ENCODE data around the gene RSU1.

RSU1 gene

GRCh38 chr10:16822027-16822426 lies 4.8 kb upstream of the RSU1 start:
- no peak for DNase-seq (ENCODE audit: low read depth)

GRCh38 chr10:16820421-16820820 lies 3.2 kb upstream of the RSU1 start:
- no peak for DNase-seq (ENCODE audit: low read depth)

- DNase-seq (ENCODE audit: low read depth): no peak
Observed at GRCh38 chr10:16820018-16820417, 2.8 kb upstream of the RSU1 start.

- DNase-seq (ENCODE audit: low read depth): no peak
Observed at GRCh38 chr10:16819436-16819835, 2.2 kb upstream of the RSU1 start.

GRCh38 chr10:16819026-16819425 lies 1.8 kb upstream of the RSU1 start:
- no peak for DNase-seq (ENCODE audit: low read depth)

- DNase-seq (ENCODE audit: low read depth): no peak
Observed at GRCh38 chr10:16816830-16817124, 447 bp downstream of the RSU1 start.

GRCh38 chr10:16816171-16816570 lies 1.1 kb downstream of the RSU1 start:
- DNase-seq (ENCODE audit: low read depth): no peak

GRCh38 chr10:16814012-16814411 lies 3.2 kb downstream of the RSU1 start:
- no peak for DNase-seq (ENCODE audit: low read depth)

- DNase-seq (ENCODE audit: low read depth): no peak
Observed at GRCh38 chr10:16812676-16813075, 4.5 kb downstream of the RSU1 start.

- DNase-seq (ENCODE audit: low read depth): no peak
Observed at GRCh38 chr10:16811765-16812164, 5.5 kb downstream of the RSU1 start.

- no peak for DNase-seq (ENCODE audit: low read depth)
Observed at GRCh38 chr10:16811292-16811691, 5.9 kb downstream of the RSU1 start.

- DNase-seq (ENCODE audit: low read depth): peak; percentile 25
Observed at GRCh38 chr10:16809074-16809718, 8.0 kb downstream of the RSU1 start.

- DNase-seq (ENCODE audit: low read depth): no peak
Observed at GRCh38 chr10:16804123-16804522, 13.1 kb downstream of the RSU1 start.

GRCh38 chr10:16803464-16803863 lies 13.8 kb downstream of the RSU1 start:
- no peak for DNase-seq (ENCODE audit: low read depth)

- DNase-seq (ENCODE audit: low read depth): no peak
Observed at GRCh38 chr10:16799621-16800020, 17.6 kb downstream of the RSU1 start.

GRCh38 chr10:16798571-16798970 lies 18.7 kb downstream of the RSU1 start:
- no peak for DNase-seq (ENCODE audit: low read depth)

- DNase-seq (ENCODE audit: low read depth): no peak
Observed at GRCh38 chr10:16795410-16796073, 21.7 kb downstream of the RSU1 start.

GRCh38 chr10:16794005-16794404 lies 23.2 kb downstream of the RSU1 start:
- no peak for DNase-seq (ENCODE audit: low read depth)

- no peak for DNase-seq (ENCODE audit: low read depth)
Observed at GRCh38 chr10:16792675-16793074, 24.5 kb downstream of the RSU1 start.

- DNase-seq (ENCODE audit: low read depth): no peak
Observed at GRCh38 chr10:16789765-16790164, 27.5 kb downstream of the RSU1 start.

- DNase-seq (ENCODE audit: low read depth): no peak
Observed at GRCh38 chr10:16789261-16789660, 28.0 kb downstream of the RSU1 start.

- no peak for DNase-seq (ENCODE audit: low read depth)
Observed at GRCh38 chr10:16788778-16789177, 28.4 kb downstream of the RSU1 start.

- no peak for DNase-seq (ENCODE audit: low read depth)
Observed at GRCh38 chr10:16788125-16788524, 29.1 kb downstream of the RSU1 start.

- DNase-seq (ENCODE audit: low read depth): peak; percentile 40
Observed at GRCh38 chr10:16787361-16787791, 29.8 kb downstream of the RSU1 start.
